HG03139 (cell line): ENCODE measurements around the gene PLCL1.
A peak's percentile ranks its signal among the peaks of the same experiment; 100 is the strongest.

ENCODE experiments used
- ATAC-seq: cut with Tn5 transposase; IDR thresholded peaks from one replicate; pipeline ENCODE4 v1.9.1; 2021; ENCODE audit not compliant: unreplicated experiment

PLCL1 gene

GRCh38 chr2:198102120-198102519 is 297.7 kb downstream of the PLCL1 start:
- ATAC-seq, result no peak

DNA sequence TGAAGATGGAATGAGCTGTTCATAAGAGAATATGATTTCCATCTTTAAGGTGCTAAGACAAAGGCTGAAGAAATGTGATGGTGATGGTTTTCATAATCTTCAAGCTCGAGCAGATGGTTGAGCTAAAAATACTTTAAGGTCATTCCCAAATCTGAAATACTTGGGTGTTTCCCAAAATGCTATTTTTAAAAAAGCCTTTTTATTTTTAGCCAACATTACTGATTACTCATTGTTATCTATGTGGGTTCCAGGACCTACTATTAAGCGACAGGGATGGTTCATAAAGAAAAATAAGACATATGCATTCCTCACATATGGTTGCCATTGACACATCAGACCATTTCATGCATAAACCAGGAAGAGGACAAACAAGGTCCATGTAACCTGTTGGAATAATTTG is 298.5 kb downstream of the PLCL1 start:
- no peak for ATAC-seq

DNA sequence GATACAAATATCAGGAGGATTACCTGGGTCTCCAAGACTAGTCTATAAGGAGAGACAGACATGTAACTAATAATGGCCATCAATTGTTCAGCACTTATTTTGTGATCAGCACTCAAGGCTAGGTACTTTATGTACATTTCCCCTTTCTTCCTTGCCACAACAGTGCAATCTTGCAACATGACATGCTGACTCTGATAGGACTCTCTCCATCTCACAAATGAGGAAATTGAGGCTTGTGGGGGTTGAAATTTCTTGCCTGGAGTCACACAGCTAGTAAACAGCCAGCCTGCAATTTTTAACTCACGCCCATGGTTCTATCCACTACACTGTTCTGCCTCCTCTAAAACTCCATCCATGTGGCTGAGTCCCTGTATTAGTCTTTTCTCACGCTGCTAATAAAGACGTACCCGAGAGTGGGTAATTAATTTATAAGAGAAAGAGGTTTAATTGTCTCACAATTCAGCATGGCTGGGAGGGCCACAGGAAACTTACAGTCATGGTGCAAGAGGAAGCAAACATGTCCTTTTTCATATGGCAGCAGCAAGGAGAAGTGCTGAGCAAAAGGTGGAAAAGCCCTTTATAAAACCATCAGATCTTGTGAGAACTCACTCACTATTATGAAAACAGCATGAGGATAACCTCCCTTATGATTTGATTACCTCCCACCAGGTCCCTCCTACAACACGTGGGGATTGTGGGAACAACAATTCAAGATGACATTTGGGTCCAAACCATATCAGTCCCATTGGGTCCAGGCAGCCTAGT is 302.4 kb downstream of the PLCL1 start:
- no peak for ATAC-seq

GRCh38 chr2:198113316-198113715 is 308.9 kb downstream of the PLCL1 start:
- no peak for ATAC-seq

GRCh38 chr2:198114064-198114463 is 309.7 kb downstream of the PLCL1 start:
- no peak for ATAC-seq

DNA sequence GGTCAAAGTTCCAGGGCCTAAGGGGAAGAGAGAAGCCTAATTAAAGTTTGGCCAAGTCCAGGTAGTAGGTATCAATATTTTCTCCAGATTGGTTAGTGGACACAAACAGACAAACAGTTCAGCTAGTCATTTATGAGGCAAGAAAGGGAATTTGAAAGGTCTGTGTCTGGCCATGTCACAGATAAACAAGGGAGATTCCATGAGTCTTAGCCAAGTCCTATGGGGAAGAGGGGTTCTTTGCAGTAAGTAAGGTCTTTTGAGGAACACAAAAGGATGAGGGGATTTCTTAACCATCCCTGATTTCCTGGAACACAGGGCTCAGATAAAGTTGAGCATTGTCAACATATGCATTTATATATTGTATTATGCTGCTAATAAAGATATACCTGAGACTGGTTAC is 310.8 kb downstream of the PLCL1 start:
- no peak for ATAC-seq

GRCh38 chr2:198116756-198117155 is 312.4 kb downstream of the PLCL1 start:
- no peak for ATAC-seq

GRCh38 chr2:198117406-198118041 is 313.1 kb downstream of the PLCL1 start:
- ATAC-seq, result no peak

DNA sequence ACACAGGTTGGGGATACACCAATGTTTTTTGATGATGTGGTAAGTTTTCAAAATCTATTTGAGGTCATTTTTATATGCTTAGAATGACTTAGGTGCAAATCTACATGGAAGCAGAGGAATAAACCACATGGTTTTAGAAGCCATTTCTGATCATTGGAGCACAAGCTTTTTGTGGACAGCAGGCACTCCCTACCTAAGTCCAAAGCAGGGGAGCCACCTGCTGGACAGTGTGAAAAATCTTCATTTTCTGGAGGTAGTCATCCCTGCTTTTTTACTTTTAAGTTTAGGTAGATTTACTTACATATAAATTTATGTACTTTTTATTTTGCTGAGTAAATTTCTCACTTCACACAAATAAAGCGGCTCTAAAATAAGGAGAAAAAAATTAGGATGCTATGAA is 323.2 kb downstream of the PLCL1 start:
- ATAC-seq, result peak; percentile 69

GRCh38 chr2:198129609-198130008 is 325.2 kb downstream of the PLCL1 start:
- no peak for ATAC-seq

- no peak for ATAC-seq
Observed at GRCh38 chr2:198134293-198134955, 330.0 kb downstream of the PLCL1 start.

DNA sequence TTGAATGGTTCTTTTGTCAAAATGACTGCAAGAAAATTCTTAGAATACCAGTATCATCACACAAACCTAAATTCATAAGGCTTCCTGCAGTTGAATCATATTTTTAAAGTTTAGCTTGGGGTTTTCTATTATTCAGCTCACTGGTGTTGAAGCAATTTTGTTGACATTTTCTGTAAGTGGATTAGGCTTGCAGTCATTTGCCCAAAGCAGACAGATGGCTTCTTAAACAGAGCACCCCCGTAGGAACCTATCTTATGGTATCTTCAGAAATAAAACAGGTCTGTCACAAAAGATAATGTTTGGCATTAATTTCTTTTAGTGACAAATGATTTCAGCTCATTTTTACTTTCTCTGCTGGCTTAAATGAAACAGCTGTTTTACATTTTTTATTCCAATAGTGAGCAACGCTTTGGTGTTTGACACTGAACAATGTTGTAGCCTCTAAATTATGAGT is 331.1 kb downstream of the PLCL1 start:
- no peak for ATAC-seq

- ATAC-seq, result no peak
Observed at GRCh38 chr2:198136142-198136541, 331.7 kb downstream of the PLCL1 start.

DNA sequence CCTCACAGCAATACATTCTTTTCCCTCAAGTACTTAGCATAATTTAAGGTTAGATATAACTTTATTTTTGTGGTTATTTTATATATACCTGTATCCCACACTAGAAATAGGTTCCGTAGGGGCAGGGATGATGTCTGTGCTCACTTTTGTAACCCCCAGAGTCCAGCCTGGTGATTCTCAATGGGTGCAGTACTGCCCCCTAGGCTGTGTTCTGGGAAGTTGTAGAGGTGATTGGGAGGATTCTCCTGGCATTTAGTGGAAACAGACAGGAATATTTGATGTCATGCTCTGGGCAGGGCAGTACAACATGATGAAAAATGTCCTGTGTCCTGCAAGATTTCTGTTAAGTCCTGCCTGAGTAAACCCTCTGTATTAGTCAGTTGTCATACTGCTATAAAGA is 333.3 kb downstream of the PLCL1 start:
- no peak for ATAC-seq

DNA sequence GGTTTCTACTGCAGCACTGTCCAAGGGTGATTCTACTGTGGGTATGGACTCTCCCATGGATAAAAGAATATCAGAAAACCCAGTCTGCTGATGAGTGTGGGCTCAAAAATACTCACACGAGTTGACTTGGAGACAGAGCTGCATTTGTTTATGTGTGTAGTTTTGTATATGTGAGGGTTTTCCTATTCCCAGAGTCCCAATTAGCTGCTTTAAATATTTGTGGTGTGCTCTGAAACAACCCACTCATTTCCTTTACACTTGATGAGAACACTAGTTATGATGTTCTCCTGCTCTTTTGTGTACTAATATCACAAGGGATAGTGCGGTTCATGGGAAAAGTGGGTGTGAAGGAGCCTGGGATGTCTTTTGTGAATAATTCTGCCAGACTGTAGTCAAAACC is 337.3 kb downstream of the PLCL1 start:
- ATAC-seq, result no peak

DNA sequence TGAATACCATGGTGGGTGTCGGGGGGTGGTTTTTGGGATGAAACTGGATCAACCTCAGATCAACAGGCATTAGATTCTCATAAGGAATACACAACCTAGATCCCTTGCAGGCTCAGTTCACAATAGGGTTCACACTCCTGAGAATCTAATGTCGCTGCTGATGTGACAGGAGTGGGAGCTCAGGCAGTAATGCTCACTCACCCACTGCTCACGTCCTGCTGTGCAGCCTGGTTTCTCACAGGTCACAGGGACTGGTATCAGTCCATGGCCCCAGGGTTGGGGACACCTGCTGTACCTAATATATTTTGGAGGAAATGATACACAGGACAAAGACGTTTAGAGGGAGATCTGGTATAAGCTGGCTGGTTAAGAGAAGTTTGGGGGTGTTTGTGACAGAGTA is 338.8 kb downstream of the PLCL1 start:
- no peak for ATAC-seq

DNA sequence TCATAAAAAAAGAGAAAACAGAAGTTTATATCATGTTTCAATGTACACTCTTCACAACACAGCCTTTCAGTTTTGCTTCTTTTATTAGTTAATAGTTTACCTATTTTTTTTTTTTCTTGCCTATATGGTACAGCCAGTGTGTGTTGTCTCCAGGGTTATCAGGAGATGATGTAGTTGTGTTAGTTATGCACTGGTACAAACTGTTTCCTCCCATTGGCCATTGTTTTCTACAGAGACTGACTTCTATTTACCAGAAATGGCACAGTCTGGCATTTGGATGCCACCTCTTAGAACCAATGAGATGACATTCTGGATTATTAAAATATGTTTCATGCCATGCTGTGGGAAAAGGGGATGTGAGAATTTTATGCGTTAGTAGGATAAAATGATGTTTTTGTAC is 339.4 kb downstream of the PLCL1 start:
- no peak for ATAC-seq

DNA sequence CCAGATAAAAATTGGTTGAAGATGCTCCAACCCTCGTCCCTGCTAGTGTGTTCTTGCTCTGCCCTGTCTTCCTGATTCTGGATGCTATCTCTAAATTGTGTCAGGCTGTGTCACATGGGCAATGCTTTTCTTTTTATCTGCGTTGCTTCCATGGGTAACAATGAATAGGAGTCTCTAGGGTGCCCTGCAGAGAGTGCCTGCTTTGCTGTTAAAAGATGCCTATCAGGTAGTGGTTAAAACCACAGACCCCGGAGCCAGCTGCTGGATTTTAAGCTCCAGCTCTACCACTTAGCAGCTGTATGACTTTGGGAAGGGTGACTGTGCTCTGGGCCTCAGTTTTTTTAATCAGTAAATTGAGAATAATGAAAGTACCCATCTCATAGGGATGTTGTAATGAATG is 340.3 kb downstream of the PLCL1 start:
- no peak for ATAC-seq

GRCh38 chr2:198146346-198146940 is 342.1 kb downstream of the PLCL1 start:
- no peak for ATAC-seq

- ATAC-seq, result no peak
Observed at GRCh38 chr2:198157314-198157713, 352.9 kb downstream of the PLCL1 start.

DNA sequence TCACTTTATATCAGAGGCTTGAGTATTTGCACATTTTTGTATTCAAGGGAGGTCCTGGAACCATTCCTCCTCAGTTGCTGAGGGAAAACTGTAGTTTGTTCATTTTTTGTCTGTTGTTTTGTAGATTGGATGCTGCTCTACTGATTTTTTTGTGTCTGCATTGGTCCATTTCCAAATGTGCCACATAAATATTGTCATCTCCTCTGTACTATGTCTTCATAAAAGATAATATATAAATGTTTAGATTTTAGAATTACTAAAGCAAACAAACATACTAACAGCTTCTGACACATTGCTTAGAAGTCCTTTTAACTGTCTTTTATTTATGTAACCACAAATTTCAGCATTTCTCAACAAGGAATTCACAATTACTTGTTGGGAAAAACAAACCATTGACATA is 356.8 kb downstream of the PLCL1 start:
- ATAC-seq, result no peak

DNA sequence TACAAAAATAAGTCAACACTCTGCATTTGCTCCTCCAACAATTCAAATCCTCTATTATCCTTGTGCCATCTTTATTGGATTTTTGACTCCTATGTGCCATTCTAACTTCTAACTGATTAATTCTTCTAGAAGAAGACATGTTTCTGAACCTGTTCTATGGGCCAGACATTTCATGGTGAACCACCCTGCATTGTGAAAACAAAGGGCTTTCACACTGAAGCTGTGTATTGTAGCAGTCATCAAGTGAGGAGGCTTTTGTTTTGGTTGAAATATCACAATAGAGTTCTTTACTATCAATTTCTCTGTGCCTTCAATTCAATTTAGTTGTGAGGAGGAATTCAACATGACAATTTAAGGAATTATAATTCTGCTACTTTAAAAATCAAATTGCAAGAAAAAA is 357.9 kb downstream of the PLCL1 start:
- no peak for ATAC-seq
